Measurements from ENCODE around the gene APCDD1L. TPM values are rescaled to one million over a fixed set of nuclear protein-coding genes. Genes with fewer than 3 reads are reported as not detected.
A peak's percentile ranks its signal among the peaks of the same experiment; 100 is the strongest.

The APCDD1L gene
- total and polyA plus RNA-seq, 2 of the 8 experiments (the other 6 are each of a cell fraction or from before 2014, with no cell fraction given) = 0.83 to 3.1 TPM

- TF ChIP-seq SIRT6 (IDR thresholded peaks at IDR 0.05; ENCODE audit: low read length) (no peak), JUND (IDR thresholded peaks at IDR 0.05; ENCODE audit: low read length) (no peak), SP4 (IDR thresholded peaks at IDR 0.05; ENCODE audit: low read length) (no peak), RFX5 (IDR thresholded peaks at IDR 0.05; ENCODE audit: borderline replicate concordance, low read depth, low read length) (no peak), RAD21 (IDR thresholded peaks at IDR 0.05 in 1 of 2, conservative IDR thresholded peaks at IDR 0.05 in 1 of 2; ENCODE audit: low read depth in 2 of 2, low read length in 2 of 2) (peak; percentile 88 to 91), BCL11A (IDR thresholded peaks at IDR 0.05; ENCODE audit: low read depth in 2 of 2, low read length in 2 of 2) (no peak)
These were observed 67.4 kb downstream of the APCDD1L start (continued) for GRCh38 chr20:58447511-58448391.
